Keratinocyte (primary cell): ENCODE results near the gene ABCC9.

Experiments
- EZH2 ChIP-seq: IDR thresholded peaks from one replicate; pipeline ENCODE4 v1.6.1; 2012; ENCODE audit warnings: inconsistent platforms, mild to moderate bottlenecking, low read length, moderate library complexity
- TF ChIP-seq, protein P1 (sequence below), 3 experiments: IDR thresholded peaks in 1 of 3; conservative IDR thresholded peaks in 1 of 3; optimal IDR thresholded peaks in 1 of 3; 2 replicates in 2 of 3; 3 replicates in 1 of 3; pipeline versions ENCODE3 to v1.5.1; 2011; ENCODE audit warnings: low read length in 3 of 3, mild to moderate bottlenecking in 3 of 3, moderate library complexity in 2 of 3, control low read depth in 1 of 3, inconsistent platforms in 1 of 3; ENCODE audit not compliant: insufficient read depth in 2 of 3; ENCODE audit errors: extremely low read depth in 1 of 3

DNA sequence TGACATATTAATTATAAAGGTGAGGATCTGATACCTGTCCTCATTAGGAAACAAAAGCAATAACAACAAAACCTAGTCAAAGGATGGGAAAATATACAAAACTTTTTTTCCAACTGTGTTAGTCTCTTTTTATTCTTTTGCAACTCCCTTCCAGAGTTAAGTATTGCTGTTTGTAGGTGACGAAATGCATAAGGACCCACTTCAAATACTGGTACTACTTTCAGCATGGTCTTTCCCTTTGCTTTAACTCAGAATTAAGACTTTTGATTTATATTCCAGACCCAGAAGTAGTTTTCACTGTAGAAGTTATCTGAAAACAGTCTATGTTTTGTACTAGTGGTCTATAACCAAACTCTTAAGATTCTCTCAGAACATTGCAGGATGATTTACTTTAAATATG, 34.1 kb upstream of the ABCC9 start:
- TF ChIP-seq, protein P1, sequence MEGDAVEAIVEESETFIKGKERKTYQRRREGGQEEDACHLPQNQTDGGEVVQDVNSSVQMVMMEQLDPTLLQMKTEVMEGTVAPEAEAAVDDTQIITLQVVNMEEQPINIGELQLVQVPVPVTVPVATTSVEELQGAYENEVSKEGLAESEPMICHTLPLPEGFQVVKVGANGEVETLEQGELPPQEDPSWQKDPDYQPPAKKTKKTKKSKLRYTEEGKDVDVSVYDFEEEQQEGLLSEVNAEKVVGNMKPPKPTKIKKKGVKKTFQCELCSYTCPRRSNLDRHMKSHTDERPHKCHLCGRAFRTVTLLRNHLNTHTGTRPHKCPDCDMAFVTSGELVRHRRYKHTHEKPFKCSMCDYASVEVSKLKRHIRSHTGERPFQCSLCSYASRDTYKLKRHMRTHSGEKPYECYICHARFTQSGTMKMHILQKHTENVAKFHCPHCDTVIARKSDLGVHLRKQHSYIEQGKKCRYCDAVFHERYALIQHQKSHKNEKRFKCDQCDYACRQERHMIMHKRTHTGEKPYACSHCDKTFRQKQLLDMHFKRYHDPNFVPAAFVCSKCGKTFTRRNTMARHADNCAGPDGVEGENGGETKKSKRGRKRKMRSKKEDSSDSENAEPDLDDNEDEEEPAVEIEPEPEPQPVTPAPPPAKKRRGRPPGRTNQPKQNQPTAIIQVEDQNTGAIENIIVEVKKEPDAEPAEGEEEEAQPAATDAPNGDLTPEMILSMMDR (optimal IDR thresholded peaks at IDR 0.05 in 1 of 3, IDR thresholded peaks at IDR 0.05 in 1 of 3, conservative IDR thresholded peaks at IDR 0.05 in 1 of 3; ENCODE audit: extremely low read depth in 1 of 3, insufficient read depth in 2 of 3, low read length in 3 of 3) = no peak
- TF ChIP-seq EZH2 = no peak
